Brain microvascular endothelial cell (primary cell): ENCODE results near the gene SEC61A1.
A peak's percentile ranks its signal among the peaks of the same experiment; 100 is the strongest.

ENCODE experiments used
- DNase-seq: peaks from one replicate; pipeline ENCODE4 v3.0.0-alpha.2; 2020
- H3K27ac ChIP-seq: fragments of 250-450 bp; sonication (Bioruptor Pico); 2 replicates; pipeline ENCODE4 v1.5.1; 2020; ENCODE audit warnings: mild to moderate bottlenecking, moderate library complexity
- H3K27me3 ChIP-seq: fragments of 250-450 bp; sonication (Bioruptor Pico); replicated peaks from 2 replicates; pipeline ENCODE4 v1.5.1; 2020; ENCODE audit warnings: mild to moderate bottlenecking
- H3K36me3 ChIP-seq: fragments of 250-450 bp; sonication (Bioruptor Pico); replicated peaks from 2 replicates; pipeline ENCODE4 v1.5.1; 2020; ENCODE audit warnings: mild to moderate bottlenecking
- H3K4me3 ChIP-seq: 2 replicates; pipeline ENCODE4 v1.5.1; 2011; ENCODE audit warnings: low read depth, mild to moderate bottlenecking, control low read depth, low read length, moderate library complexity
- in situ Hi-C: cut with HindIII; loops from 2 replicates; pipeline ENCODE4 v1.10.0; 2017; ENCODE audit warnings: low sequenced_read_pairs, low pct_ligation_motif_present
- TF ChIP-seq, protein P1 (sequence below): IDR thresholded peaks from 2 replicates; pipeline ENCODE4 v1.5.1; 2011; ENCODE audit warnings: low read depth, mild to moderate bottlenecking, moderate library complexity, low read length, control low read depth, inconsistent platforms; ENCODE audit errors: missing control alignments

The SEC61A1 gene

DNA sequence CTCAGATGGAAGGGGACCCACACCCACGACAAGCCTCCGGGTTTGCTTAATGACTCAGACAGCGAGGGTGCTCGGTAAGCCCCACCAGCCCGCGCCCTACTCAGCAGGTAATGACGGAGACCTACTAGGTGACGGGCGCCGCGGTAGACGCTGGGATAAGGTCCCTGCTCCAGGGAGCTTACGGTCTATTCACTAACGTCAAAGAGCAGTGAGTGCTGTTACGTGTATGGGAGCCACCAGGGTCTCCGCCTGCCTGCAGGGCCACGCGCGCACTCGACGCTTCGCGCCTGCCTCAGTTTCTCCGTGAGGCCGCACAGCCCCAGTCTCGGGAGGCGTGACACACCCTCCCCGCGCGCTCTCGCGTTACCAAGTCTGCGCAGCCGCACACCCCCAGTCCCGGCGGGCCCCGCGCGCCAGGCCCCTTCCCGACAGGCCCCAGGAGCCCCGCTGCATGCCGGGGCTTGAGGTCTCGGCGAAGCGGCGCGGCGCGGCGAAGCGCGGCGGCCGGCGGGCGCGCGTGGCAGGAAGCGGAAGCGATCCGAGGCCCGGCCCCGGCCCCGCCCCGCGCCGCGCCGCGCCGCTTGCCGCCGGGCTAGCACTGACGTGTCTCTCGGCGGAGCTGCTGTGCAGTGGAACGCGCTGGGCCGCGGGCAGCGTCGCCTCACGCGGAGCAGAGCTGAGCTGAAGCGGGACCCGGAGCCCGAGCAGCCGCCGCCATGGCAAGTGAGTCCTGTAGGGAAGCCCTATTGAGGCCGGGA lies at the start of gene SEC61A1:
TSS of gene SEC61A1 (plus strand) at position 601 of the 758 bp plus-strand sequence. CDS start at position 717, 116 bp downstream.
- TF ChIP-seq, protein P1, sequence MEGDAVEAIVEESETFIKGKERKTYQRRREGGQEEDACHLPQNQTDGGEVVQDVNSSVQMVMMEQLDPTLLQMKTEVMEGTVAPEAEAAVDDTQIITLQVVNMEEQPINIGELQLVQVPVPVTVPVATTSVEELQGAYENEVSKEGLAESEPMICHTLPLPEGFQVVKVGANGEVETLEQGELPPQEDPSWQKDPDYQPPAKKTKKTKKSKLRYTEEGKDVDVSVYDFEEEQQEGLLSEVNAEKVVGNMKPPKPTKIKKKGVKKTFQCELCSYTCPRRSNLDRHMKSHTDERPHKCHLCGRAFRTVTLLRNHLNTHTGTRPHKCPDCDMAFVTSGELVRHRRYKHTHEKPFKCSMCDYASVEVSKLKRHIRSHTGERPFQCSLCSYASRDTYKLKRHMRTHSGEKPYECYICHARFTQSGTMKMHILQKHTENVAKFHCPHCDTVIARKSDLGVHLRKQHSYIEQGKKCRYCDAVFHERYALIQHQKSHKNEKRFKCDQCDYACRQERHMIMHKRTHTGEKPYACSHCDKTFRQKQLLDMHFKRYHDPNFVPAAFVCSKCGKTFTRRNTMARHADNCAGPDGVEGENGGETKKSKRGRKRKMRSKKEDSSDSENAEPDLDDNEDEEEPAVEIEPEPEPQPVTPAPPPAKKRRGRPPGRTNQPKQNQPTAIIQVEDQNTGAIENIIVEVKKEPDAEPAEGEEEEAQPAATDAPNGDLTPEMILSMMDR = no peak
- H3K36me3 ChIP-seq = peaks cover 46% of the 10 kb centered on the region
- H3K27me3 ChIP-seq = no peaks in the 10 kb centered on the region
- DNase-seq = peak; percentile 89
- H3K4me3 ChIP-seq = peak within 1 kb of the TSS; percentile 89
- peak within 1 kb of the TSS; percentile 97 for H3K27ac ChIP-seq
- in situ Hi-C loops = no loop called here

DNA sequence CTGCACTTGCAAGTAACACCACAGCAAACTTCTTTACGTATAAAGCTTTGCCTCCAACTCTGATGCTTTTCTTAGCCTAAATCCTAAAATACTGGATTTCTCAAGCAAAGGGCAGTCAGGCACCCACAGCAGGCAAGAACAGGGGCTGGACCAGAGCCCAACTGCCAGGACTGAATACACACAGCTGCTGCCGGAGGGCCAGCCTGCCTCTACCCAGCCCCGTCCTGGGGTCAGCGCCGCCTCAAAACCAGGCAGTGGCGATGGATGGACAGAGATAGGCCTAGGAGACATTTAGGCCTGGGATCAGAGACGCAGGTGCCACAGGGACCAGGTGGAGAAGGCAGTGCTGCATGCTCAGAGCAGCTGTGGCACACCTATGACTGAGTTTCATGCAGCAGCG lies 47.6 kb upstream of the SEC61A1 start:
- Histone ChIP-seq H3K27ac (no peak overlapping the region), H3K36me3 (no peaks in the 10 kb centered on the region), H3K27me3 (no peaks in the 10 kb centered on the region), H3K4me3 (no peak overlapping the region)
- no peak for DNase-seq
- in situ Hi-C loops = no loop called here
- TF ChIP-seq, protein P1 = no peak

DNA sequence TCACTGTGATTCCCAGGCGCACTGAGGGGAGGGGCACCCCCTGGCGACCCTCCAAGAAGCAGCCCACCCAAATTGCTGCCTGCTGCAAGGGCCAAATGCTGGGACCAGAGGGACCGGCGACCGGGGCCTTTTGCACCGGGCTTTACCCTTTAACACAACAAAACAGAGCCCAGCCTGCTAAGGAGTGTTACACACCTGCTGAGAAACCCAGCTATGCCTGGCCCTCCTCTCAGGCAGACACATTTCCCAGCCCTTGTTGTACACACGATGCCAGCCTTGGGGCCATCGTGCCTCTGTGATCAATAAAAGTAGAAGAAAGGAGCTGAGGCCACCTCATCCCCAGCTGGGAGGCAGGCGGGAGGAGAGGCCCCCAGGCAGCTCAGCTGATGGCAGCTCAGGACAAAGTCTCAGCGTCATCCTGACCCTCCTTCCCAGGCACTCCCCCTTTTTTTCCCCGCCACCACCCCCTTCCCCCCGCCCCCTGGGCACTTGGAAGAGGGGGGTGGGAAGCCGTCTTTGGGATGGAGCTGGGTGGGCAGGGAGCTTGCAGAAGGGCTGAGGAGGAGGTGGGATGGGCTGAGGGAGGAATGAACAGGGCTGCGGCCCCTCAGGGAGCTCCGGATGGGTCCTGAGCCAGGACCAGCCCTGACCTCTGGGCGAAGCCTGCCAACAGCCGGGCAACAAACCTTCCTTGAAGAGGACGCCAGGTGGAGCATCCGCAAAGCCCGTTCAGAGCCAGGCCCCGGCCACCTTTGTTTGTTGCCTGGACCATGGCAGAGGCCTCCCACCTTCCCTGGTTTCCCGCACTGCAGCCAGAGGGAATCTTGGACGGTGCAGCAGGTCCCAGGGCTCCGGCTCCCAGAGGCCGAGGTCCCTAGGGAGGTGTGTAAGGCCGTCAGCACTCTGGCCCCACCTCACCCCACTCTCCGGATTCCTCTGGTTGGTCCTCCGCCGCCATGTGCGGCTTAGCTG lies 45.9 kb upstream of the SEC61A1 start:
- DNase-seq = no peak
- in situ Hi-C loops = no loop called here
- no peaks in the 10 kb centered on the region for H3K36me3 ChIP-seq
- H3K4me3 ChIP-seq = no peak overlapping the region
- no peaks in the 10 kb centered on the region for H3K27me3 ChIP-seq
- TF ChIP-seq, protein P1 = no peak
- no peak overlapping the region for H3K27ac ChIP-seq

DNA sequence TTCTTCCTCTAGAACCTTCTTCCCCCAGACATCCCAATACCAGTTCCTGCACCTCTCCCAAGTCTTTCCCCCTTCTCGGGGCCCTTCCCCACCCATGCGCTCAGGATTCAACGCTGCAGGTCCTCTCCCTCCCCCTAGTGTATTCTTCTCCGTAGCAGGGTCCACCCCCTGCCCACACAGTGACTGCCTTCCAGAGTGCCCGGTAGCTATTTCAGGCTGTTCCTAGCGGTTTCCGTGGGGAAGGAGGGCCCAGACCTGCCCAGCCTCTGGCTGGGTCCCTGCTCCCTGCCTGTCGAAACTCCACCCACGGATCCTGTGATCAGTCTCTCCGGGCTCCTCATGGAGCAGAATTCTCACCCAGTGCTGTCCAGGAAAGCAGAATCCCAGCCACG lies 45.2 kb upstream of the SEC61A1 start:
- in situ Hi-C loops = no loop called here
- no peak for DNase-seq
- TF ChIP-seq, protein P1 = no peak
- no peaks in the 10 kb centered on the region for H3K27me3 ChIP-seq
- no peak overlapping the region for H3K4me3 ChIP-seq
- H3K27ac ChIP-seq = no peak overlapping the region
- H3K36me3 ChIP-seq = no peaks in the 10 kb centered on the region

DNA sequence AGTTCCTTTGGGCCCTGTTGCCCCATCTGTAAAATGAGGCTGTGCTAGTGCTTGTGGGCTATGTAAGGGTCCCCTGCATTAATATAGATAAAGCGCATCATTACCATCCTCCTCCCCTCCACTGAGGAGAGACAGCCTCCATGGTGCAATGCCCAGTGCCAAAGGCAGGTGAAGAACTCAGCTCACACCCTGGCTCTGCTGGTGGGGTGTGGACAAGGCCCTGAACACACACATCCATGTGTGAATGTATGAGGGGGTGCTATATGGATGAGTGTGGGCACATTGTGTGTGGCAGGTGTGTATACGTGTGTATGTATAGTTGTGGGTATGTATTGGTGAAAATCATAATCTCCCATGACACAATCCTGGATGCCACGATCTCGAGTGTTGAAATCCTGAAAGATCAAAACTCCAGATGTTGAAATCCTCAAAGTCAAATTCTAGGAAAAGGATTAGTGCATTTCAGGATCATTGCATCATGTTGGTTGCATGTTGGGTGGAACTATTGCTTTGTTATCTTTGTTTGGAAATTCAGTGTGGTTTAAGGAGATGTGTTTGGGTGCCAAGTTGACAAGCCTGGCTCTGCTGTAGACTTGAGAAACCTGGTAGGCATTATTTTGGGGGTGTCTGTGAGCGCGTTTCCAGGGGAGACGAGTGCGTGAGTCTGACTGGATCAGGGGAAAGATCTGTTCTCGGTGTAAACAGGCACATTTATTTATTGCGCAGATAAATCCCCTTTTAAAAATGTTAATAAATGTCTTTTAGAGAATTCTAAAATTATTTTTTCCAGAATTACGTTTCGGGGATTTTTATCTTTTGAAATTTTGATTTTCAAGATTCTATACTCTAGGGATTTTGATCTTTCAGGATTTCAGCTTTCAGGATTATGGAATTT lies 42.0 kb upstream of the SEC61A1 start:
- DNase-seq = no peak
- Histone ChIP-seq H3K4me3 (no peak overlapping the region), H3K36me3 (no peaks in the 10 kb centered on the region), H3K27ac (no peak overlapping the region), H3K27me3 (no peaks in the 10 kb centered on the region)
- TF ChIP-seq, protein P1 = no peak
- in situ Hi-C loops = no loop called here
